WTC11 (cell line): Measurements from ENCODE around the gene ALLC. TPM values are rescaled to one million over a fixed set of nuclear protein-coding genes. Genes with fewer than 3 reads are reported as not detected.

Experiments used
- ATAC-seq: fragments of 200-7000 bp; cut with Tn5 transposase; 2 replicates; pipeline ENCODE4 v1.10.0; 2021; ENCODE audit warnings: mild to moderate bottlenecking, moderate library complexity
- CTCF ChIA-PET: fragments of 300-600 bp; sonication (Branson Sonifier 250); formaldehyde crosslinking; loops from one replicate; lab custom pipeline; 2021; ENCODE audit warnings: antibody characterized with exemption; lab: Charles Lee
- POLR2A ChIA-PET: fragments of 350-600 bp; sonication (Branson Sonifier 250); formaldehyde crosslinking; loops from one replicate; lab custom pipeline; 2021; ENCODE audit warnings: antibody characterized with exemption; lab: Charles Lee
- DNase-seq: peaks from one replicate; pipeline ENCODE4 v3.0.0; 2021; ENCODE audit warnings: low spot score
- H3K27ac Mint-ChIP-seq: 2 replicates; pipeline ENCODE4 v1.8.0; 2021; ENCODE audit warnings: mixed read lengths
- H3K27me3 Mint-ChIP-seq: 2 replicates; pipeline ENCODE4 v1.8.0; 2021; ENCODE audit warnings: low read depth, mild to moderate bottlenecking, moderate library complexity, mixed read lengths
- H3K36me3 Mint-ChIP-seq: 2 replicates; pipeline ENCODE4 v1.8.0; 2021; ENCODE audit warnings: mixed read lengths
- H3K4me1 Mint-ChIP-seq: 2 replicates; pipeline ENCODE4 v1.8.0; 2022; ENCODE audit warnings: mixed read lengths
- H3K4me3 Mint-ChIP-seq: 2 replicates; pipeline ENCODE4 v1.8.0; 2021; ENCODE audit warnings: mild to moderate bottlenecking, moderate library complexity, mixed read lengths
- H3K9me3 Mint-ChIP-seq: 2 replicates; pipeline ENCODE4 v1.8.0; 2021; ENCODE audit warnings: mixed read lengths
- CBFB ChIP-seq: sonication (generic); formaldehyde crosslinking; IDR thresholded peaks from 2 replicates; pipeline ENCODE4 v1.8.1; 2022; ENCODE audit warnings: mild to moderate bottlenecking, low read depth, missing genetic modification reagents
- CREM ChIP-seq: sonication (generic); formaldehyde crosslinking; IDR thresholded peaks from 2 replicates; pipeline ENCODE4 v1.8.1; 2022; ENCODE audit warnings: mild to moderate bottlenecking, missing genetic modification reagents, moderate library complexity
- E2F1 ChIP-seq: sonication (generic); formaldehyde crosslinking; IDR thresholded peaks from 2 replicates; pipeline ENCODE4 v1.8.0; 2022; ENCODE audit warnings: mild to moderate bottlenecking, missing genetic modification reagents
- EMX1 ChIP-seq: fragments of 250-450 bp; sonication (Bioruptor Pico); IDR thresholded peaks from 2 replicates; pipeline ENCODE4 v1.8.0; 2021; ENCODE audit warnings: mild to moderate bottlenecking
- ESRRA ChIP-seq: sonication (generic); formaldehyde crosslinking; IDR thresholded peaks from 2 replicates; pipeline ENCODE4 v1.8.1; 2022; ENCODE audit warnings: mild to moderate bottlenecking, missing genetic modification reagents, borderline replicate concordance
- ETV6 ChIP-seq: sonication (generic); formaldehyde crosslinking; IDR thresholded peaks from 2 replicates; pipeline ENCODE4 v1.8.1; 2022; ENCODE audit warnings: mild to moderate bottlenecking, missing genetic modification reagents
- GRHL2 ChIP-seq: fragments of 250-450 bp; sonication (Bioruptor Pico); IDR thresholded peaks from 2 replicates; pipeline ENCODE4 v1.8.0; 2022; ENCODE audit warnings: mild to moderate bottlenecking, moderate library complexity; ENCODE audit not compliant: insufficient replicate concordance, severe bottlenecking
- HMGA2 ChIP-seq: fragments of 250-450 bp; sonication (Bioruptor Pico); IDR thresholded peaks from 2 replicates; pipeline ENCODE4 v1.4.0; 2021; ENCODE audit warnings: mild to moderate bottlenecking, moderate library complexity
- IRF2 ChIP-seq: sonication (generic); formaldehyde crosslinking; IDR thresholded peaks from 2 replicates; pipeline ENCODE4 v1.8.0; 2022; ENCODE audit warnings: low read depth, missing genetic modification reagents, borderline replicate concordance
- JAZF1 ChIP-seq: fragments of 250-450 bp; sonication (Bioruptor Pico); IDR thresholded peaks from 2 replicates; pipeline ENCODE4 v1.9.0; 2021; ENCODE audit warnings: moderate library complexity, mild to moderate bottlenecking, inconsistent platforms
- KAT7 ChIP-seq: sonication (generic); formaldehyde crosslinking; IDR thresholded peaks from 2 replicates; pipeline ENCODE4 v1.8.1; 2023; ENCODE audit warnings: missing genetic modification reagents, mild to moderate bottlenecking, borderline replicate concordance
- NFATC4 ChIP-seq: fragments of 250-450 bp; sonication (Bioruptor Pico); IDR thresholded peaks from 2 replicates; pipeline ENCODE4 v1.9.0; 2021; ENCODE audit warnings: mild to moderate bottlenecking
- TEAD1 ChIP-seq: sonication (generic); formaldehyde crosslinking; IDR thresholded peaks from 2 replicates; pipeline ENCODE4 v1.8.0; 2022; ENCODE audit warnings: mild to moderate bottlenecking, missing genetic modification reagents
- ZBTB21 ChIP-seq: sonication (generic); formaldehyde crosslinking; IDR thresholded peaks from 2 replicates; pipeline ENCODE4 v1.8.1; 2023; ENCODE audit warnings: mild to moderate bottlenecking, missing genetic modification reagents, borderline replicate concordance
- ZBTB43 ChIP-seq: sonication (generic); formaldehyde crosslinking; IDR thresholded peaks from 2 replicates; pipeline ENCODE4 v1.8.1; 2023; ENCODE audit warnings: mild to moderate bottlenecking, missing genetic modification reagents
- ZNF263 ChIP-seq: sonication (generic); formaldehyde crosslinking; IDR thresholded peaks from 2 replicates; pipeline ENCODE4 v1.8.1; 2022; ENCODE audit warnings: low read depth, mild to moderate bottlenecking, moderate library complexity, missing genetic modification reagents
- ZNF281 ChIP-seq: sonication (generic); formaldehyde crosslinking; IDR thresholded peaks from 2 replicates; pipeline ENCODE4 v1.8.0; 2023; ENCODE audit warnings: mild to moderate bottlenecking, missing genetic modification reagents
- ZNF396 ChIP-seq: fragments of 250-450 bp; sonication (Bioruptor Pico); IDR thresholded peaks from 2 replicates; pipeline ENCODE4 v1.8.0; 2021; ENCODE audit warnings: mild to moderate bottlenecking, moderate library complexity, borderline replicate concordance
- ZNF416 ChIP-seq: fragments of 250-450 bp; sonication (Bioruptor Pico); IDR thresholded peaks from 2 replicates; pipeline ENCODE4 v1.9.0; 2021; ENCODE audit warnings: mild to moderate bottlenecking, inconsistent platforms
- ZNF423 ChIP-seq: fragments of 250-450 bp; sonication (Bioruptor Pico); IDR thresholded peaks from 2 replicates; pipeline ENCODE4 v2.1.2; 2022; ENCODE audit warnings: mild to moderate bottlenecking, moderate library complexity
- total RNA-seq: library from RNA; stranded (reverse); gene quantifications from 3 replicates; pipeline ENCODE4 v1.2.3, GENCODE V29; 2021
- TF ChIP-seq, protein P1 (sequence below): sonication (generic); formaldehyde crosslinking; IDR thresholded peaks from 2 replicates; pipeline ENCODE4 v1.8.1; 2023; ENCODE audit warnings: mild to moderate bottlenecking, moderate library complexity, missing genetic modification reagents
- TF ChIP-seq, protein P2 (sequence below): fragments of 250-450 bp; sonication (Bioruptor Pico); IDR thresholded peaks from 2 replicates; pipeline ENCODE4 v1.9.0; 2021; ENCODE audit warnings: mild to moderate bottlenecking
- TF ChIP-seq, protein P3 (sequence below): sonication (generic); formaldehyde crosslinking; IDR thresholded peaks from 2 replicates; pipeline ENCODE4 v1.8.0; 2022; ENCODE audit warnings: mild to moderate bottlenecking, missing genetic modification reagents

The ALLC gene
- total RNA-seq, 1 experiment from 2014 or later = not detected

GRCh38 chr2:3701071-3701470, 43.1 kb downstream of the ALLC start (continued):
- no peak for TF ChIP-seq HMGA2
- TF ChIP-seq, protein P1, sequence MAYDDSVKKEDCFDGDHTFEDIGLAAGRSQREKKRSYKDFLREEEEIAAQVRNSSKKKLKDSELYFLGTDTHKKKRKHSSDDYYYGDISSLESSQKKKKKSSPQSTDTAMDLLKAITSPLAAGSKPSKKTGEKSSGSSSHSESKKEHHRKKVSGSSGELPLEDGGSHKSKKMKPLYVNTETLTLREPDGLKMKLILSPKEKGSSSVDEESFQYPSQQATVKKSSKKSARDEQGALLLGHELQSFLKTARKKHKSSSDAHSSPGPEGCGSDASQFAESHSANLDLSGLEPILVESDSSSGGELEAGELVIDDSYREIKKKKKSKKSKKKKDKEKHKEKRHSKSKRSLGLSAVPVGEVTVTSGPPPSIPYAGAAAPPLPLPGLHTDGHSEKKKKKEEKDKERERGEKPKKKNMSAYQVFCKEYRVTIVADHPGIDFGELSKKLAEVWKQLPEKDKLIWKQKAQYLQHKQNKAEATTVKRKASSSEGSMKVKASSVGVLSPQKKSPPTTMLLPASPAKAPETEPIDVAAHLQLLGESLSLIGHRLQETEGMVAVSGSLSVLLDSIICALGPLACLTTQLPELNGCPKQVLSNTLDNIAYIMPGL (CRISPR knock-in tag) = no peak
- no peak for TF ChIP-seq CREM
- TF ChIP-seq, all 79 proteins: peak for 0

DNA sequence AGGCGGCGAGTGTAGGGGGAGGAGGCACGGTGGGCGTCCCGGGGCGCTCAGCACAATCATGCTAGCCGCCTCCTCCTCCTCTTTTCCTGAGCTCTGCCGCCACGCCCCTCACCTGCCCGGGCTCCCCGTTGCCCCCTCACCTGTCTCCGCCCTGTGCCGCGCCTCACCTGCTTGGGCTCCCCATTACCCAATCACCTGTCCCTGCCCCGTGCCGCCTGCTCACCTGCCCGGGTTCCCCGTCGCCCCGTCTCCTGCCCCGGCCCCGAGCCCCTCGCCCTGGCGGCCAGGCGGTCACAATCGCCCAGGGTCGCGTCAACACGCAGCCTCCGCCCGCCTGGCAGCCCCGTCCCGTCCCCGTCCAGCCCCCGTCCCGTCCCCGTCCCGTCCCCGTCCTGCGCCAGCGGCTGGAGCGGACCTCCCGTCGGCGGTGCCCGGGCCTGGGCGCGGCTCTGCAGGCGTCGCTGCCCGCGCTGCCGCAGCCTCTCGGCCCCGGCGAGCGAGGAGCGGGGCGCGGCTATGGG, 45.3 kb downstream of the ALLC start, which contains the start of gene DCDC2C:
TSS of gene DCDC2C (plus strand) at position 340 of the 521 bp plus-strand sequence. CDS start at position 517, 177 bp downstream.
- H3K36me3 Mint-ChIP-seq = peaks cover 48% of the 10 kb centered on the region
- TF ChIP-seq ZBTB21 (CRISPR knock-in tag) (no peak), E2F1 (no peak), ZNF263 (CRISPR knock-in tag) (no peak), EMX1 (CRISPR knock-in tag) (no peak), TEAD1 (no peak), ZNF396 (CRISPR knock-in tag) (no peak), ESRRA (CRISPR knock-in tag) (no peak), CBFB (CRISPR knock-in tag) (no peak), ZNF423 (no peak), ETV6 (CRISPR knock-in tag) (no peak), JAZF1 (CRISPR knock-in tag) (no peak), IRF2 (CRISPR knock-in tag) (no peak), KAT7 (CRISPR knock-in tag) (no peak), NFATC4 (CRISPR knock-in tag) (no peak)
- TF ChIP-seq, protein P2, sequence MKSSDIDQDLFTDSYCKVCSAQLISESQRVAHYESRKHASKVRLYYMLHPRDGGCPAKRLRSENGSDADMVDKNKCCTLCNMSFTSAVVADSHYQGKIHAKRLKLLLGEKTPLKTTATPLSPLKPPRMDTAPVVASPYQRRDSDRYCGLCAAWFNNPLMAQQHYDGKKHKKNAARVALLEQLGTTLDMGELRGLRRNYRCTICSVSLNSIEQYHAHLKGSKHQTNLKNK (CRISPR knock-in tag) = no peak
- TF ChIP-seq, protein P3, sequence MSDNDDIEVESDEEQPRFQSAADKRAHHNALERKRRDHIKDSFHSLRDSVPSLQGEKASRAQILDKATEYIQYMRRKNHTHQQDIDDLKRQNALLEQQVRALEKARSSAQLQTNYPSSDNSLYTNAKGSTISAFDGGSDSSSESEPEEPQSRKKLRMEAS (CRISPR knock-in tag) = no peak
- POLR2A ChIA-PET = no interaction called here
- H3K4me3 Mint-ChIP-seq = no peak within 1 kb of the TSS
- no peaks in the 10 kb centered on the region for H3K4me1 Mint-ChIP-seq
- peak; percentile 34 for ATAC-seq
- CTCF ChIA-PET = no interaction called here
- H3K27ac Mint-ChIP-seq = no peak within 1 kb of the TSS
- H3K9me3 Mint-ChIP-seq = peaks cover 73% of the 10 kb centered on the region
- peaks cover 24% of the 10 kb centered on the region for H3K27me3 Mint-ChIP-seq
- no peak for DNase-seq

DNA sequence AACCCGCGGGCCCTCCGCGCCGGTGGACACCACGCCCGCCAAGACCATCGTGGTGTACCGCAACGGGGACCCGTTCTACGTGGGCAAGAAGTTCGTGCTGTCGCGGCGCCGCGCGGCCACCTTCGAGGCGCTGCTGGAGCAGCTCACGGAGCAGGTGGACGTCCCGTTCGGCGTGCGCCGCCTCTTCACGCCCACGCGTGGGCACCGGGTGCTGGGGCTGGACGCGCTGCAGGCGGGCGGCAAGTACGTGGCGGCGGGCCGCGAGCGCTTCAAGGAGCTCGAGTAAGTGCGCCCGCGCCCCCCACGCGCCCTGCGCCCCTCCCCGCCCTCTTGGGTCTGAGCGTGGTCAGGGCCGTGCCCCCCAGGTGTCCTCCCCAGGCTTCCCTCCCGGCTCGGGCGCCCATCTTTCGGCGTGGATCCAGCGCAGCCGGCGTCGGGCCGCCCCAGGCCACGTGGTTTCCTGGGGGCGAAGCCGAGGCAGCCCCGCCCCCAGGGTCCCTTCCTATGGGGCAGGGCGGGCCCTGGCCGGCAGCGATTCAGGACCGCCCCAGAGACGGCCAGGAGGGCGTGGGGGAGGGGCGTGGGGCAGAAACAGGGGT, 45.9 kb downstream of the ALLC start:
- no peak overlapping the region for H3K4me3 Mint-ChIP-seq
- CTCF ChIA-PET = no interaction called here
- POLR2A ChIA-PET = no interaction called here
- DNase-seq (no peak), ATAC-seq (no peak)
- peaks cover 53% of the 10 kb centered on the region for H3K36me3 Mint-ChIP-seq
- H3K27me3 Mint-ChIP-seq = peaks cover 25% of the 10 kb centered on the region
- TF ChIP-seq CREM (no peak), NFATC4 (CRISPR knock-in tag) (no peak), ZNF416 (CRISPR knock-in tag) (no peak), ZNF396 (CRISPR knock-in tag) (no peak), ZNF281 (CRISPR knock-in tag) (no peak), GRHL2 (CRISPR knock-in tag) (no peak), ZBTB43 (no peak)
- no peak overlapping the region for H3K27ac Mint-ChIP-seq
- H3K9me3 Mint-ChIP-seq = peaks cover 73% of the 10 kb centered on the region
- no peaks in the 10 kb centered on the region for H3K4me1 Mint-ChIP-seq
